Mesothelial cell of epicardium (in vitro differentiated cells): Measurements from ENCODE around the gene SNCAIP. TPM values are rescaled to one million over a fixed set of nuclear protein-coding genes. Genes with fewer than 3 reads are reported as not detected.

ENCODE experiments used
- DNase-seq, 2 experiments: peaks; one replicate each; pipeline ENCODE4 v3.0.0; 2021; ENCODE audit warnings: low spot score in 2 of 2; ENCODE audit not compliant: unreplicated experiment in 2 of 2
- H3K27ac Mint-ChIP-seq: 2 replicates; pipeline ENCODE4 v1.8.0; 2021; ENCODE audit warnings: mixed read lengths
- H3K27me3 Mint-ChIP-seq: 2 replicates; pipeline ENCODE4 v1.8.0; 2021; ENCODE audit warnings: low read depth, mixed read lengths
- H3K36me3 Mint-ChIP-seq: 2 replicates; pipeline ENCODE4 v1.8.0; 2021; ENCODE audit warnings: mixed read lengths
- H3K4me1 Mint-ChIP-seq: 2 replicates; pipeline ENCODE4 v1.8.0; 2021; ENCODE audit warnings: mixed read lengths
- H3K4me3 Mint-ChIP-seq: 2 replicates; pipeline ENCODE4 v1.8.0; 2021; ENCODE audit warnings: mild to moderate bottlenecking, moderate library complexity, mixed read lengths
- H3K9me3 Mint-ChIP-seq: 2 replicates; pipeline ENCODE4 v1.8.0; 2021; ENCODE audit warnings: mixed read lengths
- total RNA-seq: library from RNA; stranded (reverse); gene quantifications from 3 replicates; pipeline ENCODE4 v1.2.1, GENCODE V29; 2021
- TF ChIP-seq, protein P1 (sequence below): fragments of 200-600 bp; sonication (generic); IDR thresholded peaks from one replicate; pipeline ENCODE4 v1.5.0; 2021; ENCODE audit warnings: antibody characterized with exemption; ENCODE audit not compliant: unreplicated experiment

SNCAIP gene
- total RNA-seq, 1 donor from 2014 or later, result 102 TPM

DNA sequence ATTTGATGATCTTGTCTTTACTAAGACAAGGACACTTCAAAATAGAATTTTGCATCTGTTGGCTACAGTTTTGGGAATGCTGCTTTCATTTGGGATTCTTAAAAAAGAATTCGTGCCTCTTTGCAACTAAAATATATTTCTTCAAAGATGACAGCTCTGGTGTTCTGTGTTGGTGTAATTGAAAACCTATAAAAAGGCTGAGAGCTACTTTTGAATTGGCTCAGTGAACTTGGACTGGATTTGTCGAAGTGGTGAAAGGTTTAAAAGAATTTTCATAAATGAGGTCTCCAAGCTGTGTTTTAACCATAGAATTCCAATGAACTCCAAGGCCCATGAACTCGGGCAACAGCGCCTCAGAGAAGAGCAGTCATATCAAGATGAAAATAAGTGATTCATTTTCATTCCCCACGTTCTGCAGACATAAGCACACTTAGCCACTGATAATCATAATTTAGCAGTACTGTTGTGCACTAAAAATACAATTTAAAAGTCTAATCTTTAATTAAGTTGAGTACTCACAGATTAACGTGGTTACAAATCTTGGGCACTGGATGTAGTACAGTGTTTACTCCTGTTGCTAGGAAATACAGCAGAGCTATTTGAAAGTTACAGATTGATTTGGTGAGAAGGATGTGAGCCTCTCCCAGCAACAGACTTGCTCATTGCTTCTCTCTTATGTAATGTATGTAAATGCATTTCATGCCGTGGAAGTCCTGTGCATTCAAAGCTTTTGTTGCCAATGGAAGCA lies 10.9 kb downstream of the SNCAIP start:
- H3K36me3 Mint-ChIP-seq, result peaks cover 25% of the 10 kb centered on the region
- DNase-seq, result no peak
- peaks cover 75% of the 10 kb centered on the region for H3K4me1 Mint-ChIP-seq
- no peaks in the 10 kb centered on the region for H3K9me3 Mint-ChIP-seq
- H3K27me3 Mint-ChIP-seq, result no peaks in the 10 kb centered on the region
- H3K27ac Mint-ChIP-seq, result peak overlapping the region; percentile 93
- TF ChIP-seq, protein P1, sequence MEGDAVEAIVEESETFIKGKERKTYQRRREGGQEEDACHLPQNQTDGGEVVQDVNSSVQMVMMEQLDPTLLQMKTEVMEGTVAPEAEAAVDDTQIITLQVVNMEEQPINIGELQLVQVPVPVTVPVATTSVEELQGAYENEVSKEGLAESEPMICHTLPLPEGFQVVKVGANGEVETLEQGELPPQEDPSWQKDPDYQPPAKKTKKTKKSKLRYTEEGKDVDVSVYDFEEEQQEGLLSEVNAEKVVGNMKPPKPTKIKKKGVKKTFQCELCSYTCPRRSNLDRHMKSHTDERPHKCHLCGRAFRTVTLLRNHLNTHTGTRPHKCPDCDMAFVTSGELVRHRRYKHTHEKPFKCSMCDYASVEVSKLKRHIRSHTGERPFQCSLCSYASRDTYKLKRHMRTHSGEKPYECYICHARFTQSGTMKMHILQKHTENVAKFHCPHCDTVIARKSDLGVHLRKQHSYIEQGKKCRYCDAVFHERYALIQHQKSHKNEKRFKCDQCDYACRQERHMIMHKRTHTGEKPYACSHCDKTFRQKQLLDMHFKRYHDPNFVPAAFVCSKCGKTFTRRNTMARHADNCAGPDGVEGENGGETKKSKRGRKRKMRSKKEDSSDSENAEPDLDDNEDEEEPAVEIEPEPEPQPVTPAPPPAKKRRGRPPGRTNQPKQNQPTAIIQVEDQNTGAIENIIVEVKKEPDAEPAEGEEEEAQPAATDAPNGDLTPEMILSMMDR, result no peak
- peak overlapping the region; percentile 3 for H3K4me3 Mint-ChIP-seq

DNA sequence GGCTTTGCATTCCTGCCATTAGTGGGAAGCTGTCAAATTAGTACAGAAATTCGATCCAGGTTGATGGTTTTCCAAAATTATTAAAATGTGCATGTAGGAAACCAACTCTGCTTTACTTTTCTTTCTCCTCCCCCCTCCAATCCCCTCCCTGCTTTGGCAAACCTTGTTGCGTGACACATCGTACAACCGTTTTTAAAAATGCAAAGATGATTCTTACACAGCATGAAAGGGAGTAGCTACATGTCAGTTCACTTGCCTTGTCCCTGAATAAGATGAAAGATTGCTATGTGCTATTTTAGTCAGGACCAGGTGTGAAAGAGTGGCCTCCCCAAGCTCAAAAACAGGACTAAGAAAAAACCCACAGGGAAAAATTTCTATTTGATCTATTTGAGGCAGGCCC lies 11.7 kb downstream of the SNCAIP start:
- peak overlapping the region; percentile 93 for H3K27ac Mint-ChIP-seq
- H3K4me3 Mint-ChIP-seq, result no peak overlapping the region
- no peaks in the 10 kb centered on the region for H3K27me3 Mint-ChIP-seq
- H3K36me3 Mint-ChIP-seq, result peaks cover 19% of the 10 kb centered on the region
- TF ChIP-seq, protein P1, result no peak
- H3K4me1 Mint-ChIP-seq, result peaks cover 69% of the 10 kb centered on the region
- DNase-seq, result no peak
- H3K9me3 Mint-ChIP-seq, result no peaks in the 10 kb centered on the region

DNA sequence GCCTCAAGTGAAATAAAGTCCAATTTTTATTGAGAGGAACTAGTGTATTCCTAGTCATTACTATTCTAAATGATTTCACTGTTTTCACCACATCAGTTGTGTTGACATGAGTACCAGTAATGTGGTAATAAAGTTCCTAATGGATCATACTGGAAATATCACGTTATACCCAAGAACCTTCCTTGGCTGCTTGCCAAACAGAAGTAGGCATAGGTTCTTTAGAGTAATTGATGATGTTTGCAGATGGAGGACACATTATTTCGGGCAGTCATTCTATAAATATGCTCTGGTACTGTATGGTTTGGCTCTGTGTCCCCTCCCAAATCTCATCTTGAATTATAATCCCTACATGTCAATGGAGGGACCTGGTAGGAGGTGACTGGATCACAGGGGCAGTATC lies 15.1 kb downstream of the SNCAIP start:
- H3K36me3 Mint-ChIP-seq, result peaks cover 5% of the 10 kb centered on the region
- H3K4me3 Mint-ChIP-seq, result no peak overlapping the region
- H3K27ac Mint-ChIP-seq, result no peak overlapping the region
- no peaks in the 10 kb centered on the region for H3K27me3 Mint-ChIP-seq
- TF ChIP-seq, protein P1, result no peak
- peaks cover 54% of the 10 kb centered on the region for H3K4me1 Mint-ChIP-seq
- no peaks in the 10 kb centered on the region for H3K9me3 Mint-ChIP-seq
- no peak for DNase-seq

DNA sequence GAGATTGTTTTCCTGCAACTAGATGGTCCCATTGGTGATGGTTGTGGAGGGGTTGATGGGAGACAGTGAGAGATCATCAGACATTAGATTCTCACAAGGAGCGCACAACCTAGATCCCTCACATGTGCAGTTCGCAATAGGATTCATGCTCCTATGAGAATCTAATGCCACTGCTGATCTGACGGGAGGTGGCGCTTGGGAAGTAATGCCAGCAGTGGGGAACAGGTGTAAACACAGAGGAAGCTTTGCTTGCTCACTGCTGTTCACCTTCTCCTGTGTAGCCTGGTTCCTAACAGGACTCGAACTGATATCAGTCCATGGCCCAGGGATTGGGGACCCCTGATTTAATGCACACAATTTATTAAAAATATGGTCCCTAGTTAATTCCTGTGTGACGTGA lies 18.8 kb downstream of the SNCAIP start:
- H3K4me3 Mint-ChIP-seq, result no peak overlapping the region
- no peak overlapping the region for H3K27ac Mint-ChIP-seq
- TF ChIP-seq, protein P1, result no peak
- peaks cover 40% of the 10 kb centered on the region for H3K4me1 Mint-ChIP-seq
- peaks cover 4% of the 10 kb centered on the region for H3K36me3 Mint-ChIP-seq
- no peak for DNase-seq
- H3K9me3 Mint-ChIP-seq, result no peaks in the 10 kb centered on the region
- H3K27me3 Mint-ChIP-seq, result no peaks in the 10 kb centered on the region

DNA sequence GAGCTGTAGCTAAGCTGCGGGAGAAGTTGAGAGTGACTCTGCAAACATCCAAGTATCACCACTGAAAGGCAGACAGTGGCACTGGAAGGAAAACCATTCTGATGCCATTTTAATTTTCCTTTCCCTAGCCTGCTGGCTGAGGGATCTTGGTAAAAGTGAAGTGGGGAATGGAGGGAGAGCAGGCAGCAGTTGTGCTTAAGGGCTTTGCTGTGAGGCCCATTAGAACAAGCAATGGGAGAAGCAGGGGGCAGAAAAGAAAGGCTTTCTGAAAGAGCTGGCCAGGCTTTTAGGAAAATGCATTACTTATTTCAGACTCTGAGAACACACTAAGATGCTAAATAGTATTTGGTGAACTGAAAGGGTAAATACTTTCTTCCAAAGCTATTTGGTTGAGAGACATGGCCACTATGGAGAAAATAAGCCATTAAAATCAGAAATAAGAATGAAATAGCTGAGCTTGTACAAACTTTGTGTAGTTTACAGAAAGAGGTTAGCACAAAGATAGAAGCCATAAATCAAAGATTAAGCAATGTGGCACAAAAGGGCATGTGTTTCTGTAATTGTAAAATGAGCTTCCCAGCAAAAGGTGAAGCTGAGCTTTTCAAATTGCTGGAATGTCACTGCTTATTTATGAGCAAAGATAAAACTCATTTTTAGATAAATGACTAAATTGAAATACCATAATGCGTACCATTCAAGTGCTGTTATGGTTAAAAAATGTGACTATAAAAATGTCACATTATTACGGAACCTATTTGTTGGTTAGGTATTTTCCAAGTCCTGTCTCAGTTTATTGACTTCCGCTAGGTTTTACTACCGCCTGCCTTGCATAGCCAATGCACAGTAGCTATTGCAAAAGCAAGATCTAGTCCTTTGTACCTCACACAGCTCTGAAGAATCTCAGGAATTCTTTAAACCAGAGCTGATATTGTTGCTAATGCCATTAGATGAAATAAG lies 20.8 kb downstream of the SNCAIP start:
- Mint-ChIP-seq H3K27ac (peak overlapping the region; percentile 91), H3K36me3 (peaks cover 12% of the 10 kb centered on the region), H3K9me3 (no peaks in the 10 kb centered on the region), H3K4me1 (peaks cover 29% of the 10 kb centered on the region), H3K27me3 (no peaks in the 10 kb centered on the region), H3K4me3 (no peak overlapping the region)
- DNase-seq, result no peak
- TF ChIP-seq, protein P1, result no peak
